NCI-H1930 (cell line): ENCODE results near the gene SLCO2A1.

Experiments
- DNase-seq, 2 experiments: peaks; one replicate each; lab custom pipeline; 2025; lab: John Stamatoyannopoulos, UW

SLCO2A1 gene

GRCh38 chr3:133899311-133899710 lies 130.4 kb downstream of the SLCO2A1 start:
- no peak for DNase-seq

- no peak for DNase-seq
Observed at GRCh38 chr3:133897547-133897946, 132.2 kb downstream of the SLCO2A1 start.

GRCh38 chr3:133896002-133896761 lies 133.5 kb downstream of the SLCO2A1 start:
- DNase-seq, result no peak

GRCh38 chr3:133895208-133896001 lies 134.3 kb downstream of the SLCO2A1 start, which contains the start of gene RAB6B:
TSS of gene RAB6B (minus strand) at chr3:133895882. CDS start at chr3:133895466, 416 bp downstream.
- peak; percentile 20 to 58 for DNase-seq

- DNase-seq, result peak in 1 of 2 experiments; percentile 6
Observed at GRCh38 chr3:133894353-133895207, 135.1 kb downstream of the SLCO2A1 start.

GRCh38 chr3:133893683-133894352 lies 135.9 kb downstream of the SLCO2A1 start:
- no peak for DNase-seq

- DNase-seq, result no peak
Observed at GRCh38 chr3:133892541-133893231, 137.0 kb downstream of the SLCO2A1 start.

GRCh38 chr3:133891662-133892378 lies 137.9 kb downstream of the SLCO2A1 start:
- no peak for DNase-seq

GRCh38 chr3:133890972-133891644 lies 138.6 kb downstream of the SLCO2A1 start:
- DNase-seq, result no peak

GRCh38 chr3:133890037-133890436 lies 139.7 kb downstream of the SLCO2A1 start:
- DNase-seq, result no peak

- no peak for DNase-seq
Observed at GRCh38 chr3:133888726-133889340, 140.9 kb downstream of the SLCO2A1 start.

GRCh38 chr3:133887803-133888703 lies 141.7 kb downstream of the SLCO2A1 start:
- DNase-seq, result no peak

GRCh38 chr3:133887074-133887802 lies 142.5 kb downstream of the SLCO2A1 start:
- no peak for DNase-seq

- no peak for DNase-seq
Observed at GRCh38 chr3:133886031-133886722, 143.5 kb downstream of the SLCO2A1 start.

- DNase-seq, result no peak
Observed at GRCh38 chr3:133884887-133885711, 144.6 kb downstream of the SLCO2A1 start.
